ENCODE results near the gene GSAP. TPM values are rescaled to one million over a fixed set of nuclear protein-coding genes. Genes with fewer than 3 reads are reported as not detected.

Gene GSAP
- total RNA-seq, 4 donors from 2014 or later, result 14.3 to 25.5 (median 22.0) TPM

GRCh38 chr7:77409739-77410547 lies 6.2 kb downstream of the GSAP start:
- WGBS, 2 donors, result 73 to 75% methylated on average over 5 of the region's 5 CpGs
- DNase-seq (ENCODE audit: low spot score in 2 of 2), result no peak
- H3K36me3 ChIP-seq, result no peaks in the 10 kb centered on the region
- peaks cover 0 to 11% (median 5%) of the 10 kb centered on the region in 4 donors for H3K4me1 ChIP-seq
- H3K9me3 ChIP-seq, result no peaks in the 10 kb centered on the region
- H3K4me3 ChIP-seq, result no peak overlapping the region
- no peaks in the 10 kb centered on the region for H3K27me3 ChIP-seq
- TF ChIP-seq EP300 (IDR thresholded peaks at IDR 0.05) (peak in 1 of 2 donors; percentile 77), POLR2A (IDR thresholded peaks at IDR 0.05) (no peak)
- H3K27ac ChIP-seq, result peak overlapping the region in 1 of 4 donors; percentile 26

DNA sequence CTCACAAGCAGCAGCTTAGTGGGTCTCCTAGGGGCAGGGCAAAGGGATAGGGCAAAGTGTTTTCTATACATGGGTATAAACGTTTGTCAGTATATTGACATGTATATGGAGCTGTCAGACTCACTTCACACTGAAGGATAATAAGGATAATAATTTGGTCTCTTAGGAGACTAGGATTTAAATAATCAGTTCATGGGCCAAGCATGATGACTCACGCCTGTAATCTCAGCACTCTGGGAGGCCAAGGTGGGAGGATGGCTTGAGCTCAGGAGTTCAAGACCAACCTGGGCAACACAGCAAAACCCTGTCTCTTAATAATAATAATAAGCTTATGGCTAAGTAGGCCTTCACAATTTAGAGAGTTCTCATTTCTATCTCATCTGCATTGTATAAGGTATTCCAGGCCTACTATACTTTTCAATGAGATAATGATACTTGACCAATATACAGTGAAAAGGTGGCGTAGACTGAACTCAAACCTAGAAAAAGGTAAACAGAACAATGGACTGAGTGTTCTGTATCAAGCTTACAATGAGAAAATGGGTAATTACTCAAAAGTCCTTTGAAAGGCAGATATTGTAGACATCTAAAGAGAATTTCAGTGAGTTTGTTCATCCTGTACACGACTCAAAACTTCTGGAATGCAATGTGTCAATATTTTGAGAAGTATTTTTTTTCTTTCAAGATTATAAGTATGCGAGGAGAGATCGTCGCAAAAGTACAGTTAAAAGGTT lies 7.0 kb downstream of the GSAP start:
- WGBS, 2 donors, result 67 to 68% methylated on average over 7 of the region's 7 CpGs
- no peak for TF ChIP-seq POLR2A (IDR thresholded peaks at IDR 0.05)
- no peak for TF ChIP-seq EP300 (IDR thresholded peaks at IDR 0.05)
- TF ChIP-seq, protein P1, sequence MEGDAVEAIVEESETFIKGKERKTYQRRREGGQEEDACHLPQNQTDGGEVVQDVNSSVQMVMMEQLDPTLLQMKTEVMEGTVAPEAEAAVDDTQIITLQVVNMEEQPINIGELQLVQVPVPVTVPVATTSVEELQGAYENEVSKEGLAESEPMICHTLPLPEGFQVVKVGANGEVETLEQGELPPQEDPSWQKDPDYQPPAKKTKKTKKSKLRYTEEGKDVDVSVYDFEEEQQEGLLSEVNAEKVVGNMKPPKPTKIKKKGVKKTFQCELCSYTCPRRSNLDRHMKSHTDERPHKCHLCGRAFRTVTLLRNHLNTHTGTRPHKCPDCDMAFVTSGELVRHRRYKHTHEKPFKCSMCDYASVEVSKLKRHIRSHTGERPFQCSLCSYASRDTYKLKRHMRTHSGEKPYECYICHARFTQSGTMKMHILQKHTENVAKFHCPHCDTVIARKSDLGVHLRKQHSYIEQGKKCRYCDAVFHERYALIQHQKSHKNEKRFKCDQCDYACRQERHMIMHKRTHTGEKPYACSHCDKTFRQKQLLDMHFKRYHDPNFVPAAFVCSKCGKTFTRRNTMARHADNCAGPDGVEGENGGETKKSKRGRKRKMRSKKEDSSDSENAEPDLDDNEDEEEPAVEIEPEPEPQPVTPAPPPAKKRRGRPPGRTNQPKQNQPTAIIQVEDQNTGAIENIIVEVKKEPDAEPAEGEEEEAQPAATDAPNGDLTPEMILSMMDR (IDR thresholded peaks at IDR 0.05), result no peak
- H3K27me3 ChIP-seq, result no peaks in the 10 kb centered on the region
- no peak for DNase-seq (ENCODE audit: low spot score in 2 of 2)
- H3K4me1 ChIP-seq, result peaks cover 0 to 10% (median 3%) of the 10 kb centered on the region in 4 donors
- H3K36me3 ChIP-seq, result no peaks in the 10 kb centered on the region
- H3K9me3 ChIP-seq, result no peaks in the 10 kb centered on the region
- no peak overlapping the region for H3K4me3 ChIP-seq
- H3K27ac ChIP-seq, result no peak overlapping the region

- TF ChIP-seq EP300 (IDR thresholded peaks at IDR 0.05), result no peak
- no peak for TF ChIP-seq POLR2A (IDR thresholded peaks at IDR 0.05)
- TF ChIP-seq, protein P1 (IDR thresholded peaks at IDR 0.05), result no peak
- H3K27me3 ChIP-seq, result no peaks in the 10 kb centered on the region
- no peak for DNase-seq (ENCODE audit: low spot score in 2 of 2)
- no peak overlapping the region for H3K4me3 ChIP-seq
- H3K27ac ChIP-seq, result no peak overlapping the region
- peaks cover 0 to 10% (median 0%) of the 10 kb centered on the region in 4 donors for H3K4me1 ChIP-seq
- no peaks in the 10 kb centered on the region for H3K36me3 ChIP-seq
- H3K9me3 ChIP-seq, result no peaks in the 10 kb centered on the region
Observed at GRCh38 chr7:77407906-77408305, 8.2 kb downstream of the GSAP start.

- 82 to 89% methylated on average over 4 of the region's 4 CpGs for WGBS, 2 donors
- H3K4me1 ChIP-seq, result peaks cover 0 to 10% (median 0%) of the 10 kb centered on the region in 4 donors
Observed at GRCh38 chr7:77406421-77406820, 9.7 kb downstream of the GSAP start.

GRCh38 chr7:77404641-77405040 lies 11.5 kb downstream of the GSAP start:
- no peak for DNase-seq (ENCODE audit: low spot score in 2 of 2)
- peaks cover 0 to 5% (median 0%) of the 10 kb centered on the region in 4 donors for H3K4me1 ChIP-seq
- 92 to 93% methylated on average over 2 of the region's 2 CpGs for WGBS, 2 donors
- H3K27ac ChIP-seq, result no peak overlapping the region
- H3K9me3 ChIP-seq, result no peaks in the 10 kb centered on the region
- TF ChIP-seq POLR2A (IDR thresholded peaks at IDR 0.05) (no peak), EP300 (IDR thresholded peaks at IDR 0.05) (no peak)
- TF ChIP-seq, protein P1 (IDR thresholded peaks at IDR 0.05), result no peak
- H3K4me3 ChIP-seq, result no peak overlapping the region
- no peaks in the 10 kb centered on the region for H3K27me3 ChIP-seq
- no peaks in the 10 kb centered on the region for H3K36me3 ChIP-seq

More at GRCh38 chr7:77406421-77406820, 9.7 kb downstream of the GSAP start:
- no peak for DNase-seq (ENCODE audit: low spot score in 2 of 2)
- Histone ChIP-seq H3K4me3 (no peak overlapping the region), H3K27me3 (no peaks in the 10 kb centered on the region), H3K36me3 (no peaks in the 10 kb centered on the region), H3K27ac (no peak overlapping the region), H3K9me3 (no peaks in the 10 kb centered on the region)
- TF ChIP-seq POLR2A (IDR thresholded peaks at IDR 0.05) (no peak), EP300 (IDR thresholded peaks at IDR 0.05) (no peak)
- TF ChIP-seq, protein P1 (IDR thresholded peaks at IDR 0.05), result no peak
